Smooth muscle cell (in vitro differentiated cells): Measurements from ENCODE around the gene ZNF500. TPM values are rescaled to one million over a fixed set of nuclear protein-coding genes. Genes with fewer than 3 reads are reported as not detected.

Source experiments
- DNase-seq: peaks from one replicate; lab custom pipeline; 2025; ENCODE audit not compliant: unreplicated experiment; lab: John Stamatoyannopoulos, UW
- H2AFZ ChIP-seq: fragments of 200-600 bp; sonication (generic); 2 replicates; pipeline ENCODE4 v1.6.0; 2016; ENCODE audit warnings: antibody characterized with exemption, low read depth, mild to moderate bottlenecking
- H3F3A ChIP-seq: fragments of 200-600 bp; sonication (generic); 2 replicates; pipeline ENCODE4 v1.6.0; 2017; ENCODE audit warnings: antibody characterized with exemption, low read depth
- H3K27ac ChIP-seq: fragments of 200-600 bp; sonication (generic); 2 replicates; pipeline ENCODE4 v1.5.1; 2016; ENCODE audit warnings: low read depth, mild to moderate bottlenecking
- H3K27me3 ChIP-seq: fragments of 200-600 bp; sonication (generic); 2 replicates; pipeline ENCODE4 v1.6.1; 2016; ENCODE audit warnings: low read depth, mild to moderate bottlenecking
- H3K36me3 ChIP-seq: fragments of 200-600 bp; sonication (generic); 2 replicates; pipeline ENCODE4 v1.5.1; 2016; ENCODE audit warnings: low read depth
- H3K4me1 ChIP-seq: fragments of 200-600 bp; sonication (generic); 2 replicates; pipeline ENCODE4 v1.5.1; 2016; ENCODE audit warnings: low read depth
- H3K4me2 ChIP-seq: fragments of 200-600 bp; sonication (generic); 2 replicates; pipeline ENCODE4 v1.6.0; 2016; ENCODE audit warnings: mild to moderate bottlenecking
- H3K4me3 ChIP-seq: fragments of 200-600 bp; sonication (generic); 2 replicates; pipeline ENCODE4 v1.5.1; 2016; ENCODE audit warnings: mild to moderate bottlenecking
- H3K79me2 ChIP-seq: fragments of 200-600 bp; sonication (generic); 2 replicates; pipeline ENCODE4 v1.6.0; 2016; ENCODE audit warnings: low read depth, mild to moderate bottlenecking
- H3K9ac ChIP-seq: fragments of 200-600 bp; sonication (generic); 2 replicates; pipeline ENCODE4 v1.6.0; 2016; ENCODE audit warnings: low read depth
- H3K9me3 ChIP-seq: fragments of 200-600 bp; sonication (generic); replicated peaks from 2 replicates; pipeline ENCODE4 v1.5.1; 2016; ENCODE audit warnings: low read depth
- H4K20me1 ChIP-seq: fragments of 200-600 bp; sonication (generic); 2 replicates; pipeline ENCODE4 v1.6.0; 2016; ENCODE audit warnings: low read depth
- CTCF ChIP-seq: fragments of 200-600 bp; sonication (generic); IDR thresholded peaks from 2 replicates; pipeline ENCODE4 v1.5.1; 2017; ENCODE audit warnings: borderline replicate concordance, mild to moderate bottlenecking, antibody characterized with exemption; ENCODE audit not compliant: insufficient read depth, poor library complexity, severe bottlenecking
- WGBS: methylation state at CpG from one replicate; pipeline ENCODE4 v1.1.7; 2016; ENCODE audit warnings: low lambda C conversion rate; 5-methylcytosine and 5-hydroxymethylcytosine counted together
- polyA plus RNA-seq: library from polyadenylated mRNA; unstranded; fragments of >200 nt; fragmentation: Nextera tagmentation; extraction: Ambion mirVana; gene quantifications from 2 replicates; pipeline ENCODE4 v1.2.1, GENCODE V29; 2016
- total RNA-seq: library from RNA; depleted of rRNA; stranded (reverse); fragments of >200 nt; gene quantifications from 2 replicates; pipeline ENCODE4 v1.2.3, GENCODE V29; 2014

Gene ZNF500
- total and polyA plus RNA-seq, 2 experiments from 2014 or later, result 4.1 to 7.1 TPM

GRCh38 chr16:4783251-4783950, 16.4 kb upstream of the ZNF500 start:
- H3K27ac ChIP-seq, result no peak overlapping the region
- no peak for DNase-seq
- H3K4me2 ChIP-seq, result no peak overlapping the region
- H3K9ac ChIP-seq, result no peak overlapping the region
- TF ChIP-seq CTCF, result no peak
- 94% methylated on average over 24 of the region's 25 CpGs for WGBS
- H3K9me3 ChIP-seq, result no peaks in the 10 kb centered on the region
- no peak overlapping the region for H2AFZ ChIP-seq
- no peak overlapping the region for H3K4me3 ChIP-seq
- H3K79me2 ChIP-seq, result no peaks in the 10 kb centered on the region
- H4K20me1 ChIP-seq, result no peaks in the 10 kb centered on the region
- H3F3A ChIP-seq, result no peaks in the 10 kb centered on the region
- no peaks in the 10 kb centered on the region for H3K36me3 ChIP-seq
- H3K4me1 ChIP-seq, result no peaks in the 10 kb centered on the region
- no peaks in the 10 kb centered on the region for H3K27me3 ChIP-seq

DNA sequence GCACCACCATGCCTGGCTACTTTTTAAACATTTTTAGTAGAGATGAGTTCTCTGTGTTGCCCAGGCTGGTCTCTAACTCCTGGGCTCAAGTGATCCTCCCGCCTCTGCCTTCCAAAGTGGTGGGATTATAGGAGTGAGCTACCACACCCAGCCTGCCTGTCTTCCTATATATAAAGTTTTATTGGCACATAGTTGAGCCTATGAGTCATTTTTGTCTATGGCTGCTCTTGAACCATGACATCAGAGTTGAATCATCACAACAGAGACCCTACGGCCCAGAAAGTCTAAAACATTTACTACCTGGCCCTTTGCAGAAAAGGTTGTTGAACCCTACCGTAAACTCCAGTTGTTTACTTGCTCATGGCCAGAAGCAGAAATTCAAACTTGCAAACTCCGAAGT, 13.3 kb upstream of the ZNF500 start:
- TF ChIP-seq CTCF, result no peak
- WGBS, result 55% methylated on average over 4 of the region's 4 CpGs

GRCh38 chr16:4778050-4778392, 11.1 kb upstream of the ZNF500 start:
- Histone ChIP-seq H3K4me1 (no peaks in the 10 kb centered on the region), H3K36me3 (no peaks in the 10 kb centered on the region), H3K79me2 (no peaks in the 10 kb centered on the region), H3K27ac (no peak overlapping the region), H3K4me2 (no peak overlapping the region), H3K9ac (no peak overlapping the region), H3K9me3 (no peaks in the 10 kb centered on the region), H3K4me3 (no peak overlapping the region), H2AFZ (no peak overlapping the region), H3F3A (no peaks in the 10 kb centered on the region), H3K27me3 (no peaks in the 10 kb centered on the region), H4K20me1 (no peaks in the 10 kb centered on the region)
- DNase-seq, result no peak
- no peak for TF ChIP-seq CTCF
- 97% methylated on average over 5 of the region's 5 CpGs for WGBS

More for the DNA sequence above, 13.3 kb upstream of the ZNF500 start:
- H3K27me3 ChIP-seq, result no peaks in the 10 kb centered on the region
- H3K9me3 ChIP-seq, result no peaks in the 10 kb centered on the region
- no peaks in the 10 kb centered on the region for H3K36me3 ChIP-seq
- H4K20me1 ChIP-seq, result no peaks in the 10 kb centered on the region
- H2AFZ ChIP-seq, result no peak overlapping the region
- no peak overlapping the region for H3K27ac ChIP-seq
- no peaks in the 10 kb centered on the region for H3K79me2 ChIP-seq
- H3K4me3 ChIP-seq, result no peak overlapping the region
- no peak overlapping the region for H3K4me2 ChIP-seq
- no peaks in the 10 kb centered on the region for H3K4me1 ChIP-seq
- no peak for DNase-seq
- no peak overlapping the region for H3K9ac ChIP-seq
- H3F3A ChIP-seq, result no peaks in the 10 kb centered on the region
